A673 (cell line): ENCODE measurements around the gene CCT2. TPM values are rescaled to one million over a fixed set of nuclear protein-coding genes. Genes with fewer than 3 reads are reported as not detected.
A peak's percentile ranks its signal among the peaks of the same experiment; 100 is the strongest.

ENCODE experiments used
- BruUV-seq: library from RNA; stranded (reverse); fragments of 400-500 nt; replicated peaks from 2 replicates; lab custom pipeline; 2021; lab: Mats Ljungman, UMichigan
- CTCF ChIA-PET: fragments of 300-600 bp; sonication (Branson Sonifier 250); formaldehyde crosslinking; loops from one replicate; lab custom pipeline; 2022; ENCODE audit warnings: antibody characterized with exemption; lab: Charles Lee
- POLR2A ChIA-PET: fragments of 300-600 bp; sonication (Branson Sonifier 250); formaldehyde crosslinking; loops from one replicate; lab custom pipeline; 2022; ENCODE audit warnings: antibody characterized with exemption; ENCODE audit not compliant: low non-redundant PET; lab: Charles Lee
- DNase-seq: peaks from one replicate; pipeline ENCODE4 v3.0.0-alpha.2; 2015; ENCODE audit warnings: low spot score
- H3K27ac ChIP-seq: fragments of 200-600 bp; sonication (generic); 2 replicates; pipeline ENCODE4 v1.5.1; 2016; ENCODE audit warnings: mixed run types, low read depth, mild to moderate bottlenecking, mixed read lengths, antibody characterized with exemption, low read length; ENCODE audit not compliant: poor library complexity, severe bottlenecking
- H3K27me3 ChIP-seq: fragments of 200-600 bp; sonication (generic); replicated peaks from 2 replicates; pipeline ENCODE4 v1.6.1; 2017; ENCODE audit warnings: mixed run types, low read depth, mild to moderate bottlenecking, mixed read lengths, antibody characterized with exemption, low read length; ENCODE audit not compliant: insufficient read depth, poor library complexity
- H3K36me3 ChIP-seq: fragments of 200-600 bp; sonication (generic); 2 replicates; pipeline ENCODE4 v1.6.1; 2016; ENCODE audit warnings: mixed run types, mild to moderate bottlenecking, mixed read lengths, antibody characterized with exemption, low read length; ENCODE audit not compliant: insufficient read depth, poor library complexity, severe bottlenecking
- H3K4me1 ChIP-seq: fragments of 200-600 bp; sonication (generic); 2 replicates; pipeline ENCODE4 v1.6.1; 2017; ENCODE audit warnings: mixed run types, mild to moderate bottlenecking, mixed read lengths, antibody characterized with exemption, low read length; ENCODE audit not compliant: insufficient read depth, poor library complexity, severe bottlenecking
- H3K4me3 ChIP-seq: fragments of 200-600 bp; sonication (generic); 2 replicates; pipeline ENCODE4 v1.5.1; 2016; ENCODE audit warnings: low read depth, mixed run types, mild to moderate bottlenecking, mixed read lengths, low read length; ENCODE audit not compliant: poor library complexity, severe bottlenecking
- H3K9me3 ChIP-seq: fragments of 200-600 bp; sonication (generic); 2 replicates; pipeline ENCODE4 v1.6.1; 2016; ENCODE audit warnings: mixed run types, low read depth, mild to moderate bottlenecking, mixed read lengths, antibody characterized with exemption, low read length; ENCODE audit not compliant: poor library complexity, severe bottlenecking
- EZH2 ChIP-seq: fragments of 200-600 bp; sonication (generic); IDR thresholded peaks from 2 replicates; pipeline ENCODE4 v1.6.1; 2017; ENCODE audit warnings: borderline replicate concordance, low read depth, mild to moderate bottlenecking, mixed read lengths, antibody characterized with exemption, low read length; ENCODE audit not compliant: poor library complexity, severe bottlenecking
- intact Hi-C: fragments of 100-400 bp; cut with micrococcal nuclease; formaldehyde crosslinking; loops from one replicate; pipeline ENCODE4 v1.10.0; 2022; ENCODE audit not compliant: unreplicated experiment
- total RNA-seq: library from RNA; stranded (reverse); gene quantifications from 2 replicates; pipeline ENCODE4 v1.2.3, GENCODE V29; 2021
- TF ChIP-seq, protein P1 (sequence below): fragments of 300-800, 200-600 bp; sonication (generic); conservative IDR thresholded peaks from 2 replicates; pipeline ENCODE4 v1.5.1; 2017; ENCODE audit warnings: low read depth, mild to moderate bottlenecking, antibody characterized with exemption, low read length, moderate library complexity, mixed read lengths

The CCT2 gene
- total RNA-seq, 1 experiment from 2014 or later = 566 TPM

DNA sequence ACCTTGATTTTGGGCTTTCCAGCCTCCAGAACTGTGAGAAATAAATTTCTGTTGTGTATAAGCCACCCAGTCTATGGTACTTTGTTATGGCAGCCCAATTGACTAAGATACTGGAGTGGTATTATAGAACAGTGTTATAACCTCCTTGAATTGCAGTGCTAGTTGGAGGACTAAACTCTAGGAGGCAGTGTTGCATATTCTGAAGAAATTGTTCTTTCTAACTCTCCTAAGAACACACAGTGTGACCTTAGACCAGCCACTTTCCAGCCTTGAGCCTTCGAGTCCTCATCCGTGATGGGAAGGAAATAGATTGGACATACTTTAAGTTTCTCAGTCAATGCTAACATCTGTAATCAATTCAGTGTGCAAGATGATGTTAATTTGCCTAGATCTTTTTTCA lies 47.8 kb downstream of the CCT2 start:
- no peaks in the 10 kb centered on the region for H3K4me1 ChIP-seq
- intact Hi-C loops = loop anchor here (10.0 kb wide), 2 partner anchors 338 to 478 kb away; no protein-coding TSS in a partner anchor
- TF ChIP-seq, protein P1, sequence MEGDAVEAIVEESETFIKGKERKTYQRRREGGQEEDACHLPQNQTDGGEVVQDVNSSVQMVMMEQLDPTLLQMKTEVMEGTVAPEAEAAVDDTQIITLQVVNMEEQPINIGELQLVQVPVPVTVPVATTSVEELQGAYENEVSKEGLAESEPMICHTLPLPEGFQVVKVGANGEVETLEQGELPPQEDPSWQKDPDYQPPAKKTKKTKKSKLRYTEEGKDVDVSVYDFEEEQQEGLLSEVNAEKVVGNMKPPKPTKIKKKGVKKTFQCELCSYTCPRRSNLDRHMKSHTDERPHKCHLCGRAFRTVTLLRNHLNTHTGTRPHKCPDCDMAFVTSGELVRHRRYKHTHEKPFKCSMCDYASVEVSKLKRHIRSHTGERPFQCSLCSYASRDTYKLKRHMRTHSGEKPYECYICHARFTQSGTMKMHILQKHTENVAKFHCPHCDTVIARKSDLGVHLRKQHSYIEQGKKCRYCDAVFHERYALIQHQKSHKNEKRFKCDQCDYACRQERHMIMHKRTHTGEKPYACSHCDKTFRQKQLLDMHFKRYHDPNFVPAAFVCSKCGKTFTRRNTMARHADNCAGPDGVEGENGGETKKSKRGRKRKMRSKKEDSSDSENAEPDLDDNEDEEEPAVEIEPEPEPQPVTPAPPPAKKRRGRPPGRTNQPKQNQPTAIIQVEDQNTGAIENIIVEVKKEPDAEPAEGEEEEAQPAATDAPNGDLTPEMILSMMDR = peak; percentile 48
- no peak for TF ChIP-seq EZH2
- peak; percentile 18 for DNase-seq
- no TSS peak for BruUV-seq
- ChIA-PET CTCF (no interaction called here), POLR2A (no interaction called here)
- no peaks in the 10 kb centered on the region for H3K36me3 ChIP-seq
- no peaks in the 10 kb centered on the region for H3K27me3 ChIP-seq
- no peak overlapping the region for H3K27ac ChIP-seq
- no peaks in the 10 kb centered on the region for H3K9me3 ChIP-seq
- H3K4me3 ChIP-seq = no peak overlapping the region

DNA sequence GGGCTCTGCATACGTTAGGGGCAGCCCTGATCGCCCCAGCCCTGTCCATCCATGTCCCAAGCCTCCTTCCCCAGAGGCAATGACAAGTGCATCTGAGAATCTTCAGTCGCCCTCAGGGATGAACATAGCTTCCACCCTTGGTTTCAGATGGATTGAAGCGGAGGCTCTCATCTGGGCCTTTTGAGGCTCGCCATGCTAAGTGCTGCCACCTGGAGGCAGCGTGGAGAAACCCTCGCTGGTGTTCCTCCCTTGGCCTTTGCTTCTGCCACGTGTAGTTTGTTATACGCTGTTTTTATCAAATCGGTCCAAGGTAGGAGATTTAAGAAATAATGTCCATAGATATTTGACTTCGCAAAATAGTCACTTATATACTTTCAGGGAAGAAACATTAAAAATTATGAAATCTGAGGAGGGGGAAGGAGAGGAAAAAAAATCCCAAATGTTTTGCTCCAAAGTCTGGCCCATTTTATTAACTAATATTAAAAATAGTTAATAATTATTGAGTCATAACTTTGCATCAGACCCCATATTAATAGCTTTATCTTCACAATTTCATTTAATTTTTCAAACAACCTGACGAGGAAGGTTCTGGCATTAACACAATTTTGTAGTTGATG lies 54.2 kb downstream of the CCT2 start:
- POLR2A ChIA-PET = no interaction called here
- intact Hi-C loops = loop anchor here (10.0 kb wide), 2 partner anchors 345 to 485 kb away; no protein-coding TSS in a partner anchor
- no TSS peak for BruUV-seq
- Histone ChIP-seq H3K4me1 (no peaks in the 10 kb centered on the region), H3K27ac (no peak overlapping the region), H3K4me3 (no peak overlapping the region), H3K9me3 (no peaks in the 10 kb centered on the region), H3K27me3 (no peaks in the 10 kb centered on the region), H3K36me3 (no peaks in the 10 kb centered on the region)
- DNase-seq = peak; percentile 86
- CTCF ChIA-PET = interaction anchor here (1.0 to 1.1 kb wide), 3 partner anchors 282 to 349 kb away, joined by 3 to 16 read pairs (median 4); no protein-coding TSS in a partner anchor
- TF ChIP-seq EZH2 = no peak
- TF ChIP-seq, protein P1 = peak; percentile 91

DNA sequence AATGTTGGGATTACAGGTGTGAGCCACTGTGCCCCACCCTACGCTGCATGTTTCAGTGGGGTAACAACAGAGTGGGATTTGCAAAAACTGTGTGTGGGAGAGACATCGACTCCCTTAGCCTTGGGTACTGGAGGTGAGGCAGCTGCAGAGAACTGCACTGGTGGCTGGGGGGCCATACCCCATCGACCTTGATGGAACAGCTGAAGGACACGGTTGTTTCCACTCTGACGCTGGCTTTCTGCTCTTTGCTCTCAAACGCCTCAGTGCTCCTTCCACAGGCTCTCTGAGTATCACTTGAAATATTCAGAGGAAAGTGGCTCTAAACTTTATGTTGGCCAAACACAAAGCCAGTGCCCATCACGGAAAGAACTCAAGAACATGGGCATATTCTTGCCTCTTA lies 56.3 kb downstream of the CCT2 start:
- POLR2A ChIA-PET = no interaction called here
- no peak for DNase-seq
- no TSS peak for BruUV-seq
- no peaks in the 10 kb centered on the region for H3K9me3 ChIP-seq
- H3K4me1 ChIP-seq = no peaks in the 10 kb centered on the region
- intact Hi-C loops = no loop called here
- H3K27ac ChIP-seq = no peak overlapping the region
- H3K4me3 ChIP-seq = no peak overlapping the region
- CTCF ChIA-PET = no interaction called here
- H3K36me3 ChIP-seq = no peaks in the 10 kb centered on the region
- H3K27me3 ChIP-seq = no peaks in the 10 kb centered on the region
- no peak for TF ChIP-seq EZH2
- TF ChIP-seq, protein P1 = no peak
